Epithelial cell of proximal tubule (primary cell): ENCODE results near the gene TMLHE. TPM values are rescaled to one million over a fixed set of nuclear protein-coding genes. Genes with fewer than 3 reads are reported as not detected.
"Not testable (repeated sequence)": the region's sequence is repeated elsewhere in the genome, so short reads cannot be mapped to it uniquely, and the experiment has no call there.

ENCODE experiments used
- DNase-seq: peaks from one replicate; pipeline ENCODE4 v3.0.0-alpha.2; 2011; ENCODE audit warnings: low read depth
- H3K4me3 ChIP-seq: 2 replicates; pipeline ENCODE4 v1.5.1; 2011; ENCODE audit warnings: low read depth, mild to moderate bottlenecking, low read length
- CTCF ChIP-seq: conservative IDR thresholded peaks from 2 replicates; pipeline ENCODE4 v1.5.1; 2012; ENCODE audit warnings: low read depth, mild to moderate bottlenecking, low read length
- total RNA-seq: library from RNA; depleted of rRNA; stranded (reverse); fragments of >200 nt; gene quantifications from 2 replicates; pipeline ENCODE4 v1.2.3, GENCODE V29; 2015

Gene TMLHE
- total RNA-seq, 1 donor from 2014 or later, result 8.6 TPM

- TF ChIP-seq CTCF, result no peak
- DNase-seq, result no peak
- H3K4me3 ChIP-seq, result no peak overlapping the region
These were observed 19.8 kb upstream of the TMLHE start for GRCh38 chrX:155632431-155633100.

- H3K4me3 ChIP-seq, DNase-seq: not testable (repeated sequence)
These were observed 7.4 kb upstream of the TMLHE start for GRCh38 chrX:155620110-155620509.

GRCh38 chrX:155615938-155616337 is 3.2 kb upstream of the TMLHE start:
- H3K4me3 ChIP-seq, result no peak overlapping the region
- TF ChIP-seq CTCF, result no peak
- no peak for DNase-seq

- no peak for TF ChIP-seq CTCF
These were observed 1.3 kb upstream of the TMLHE start for GRCh38 chrX:155613927-155614559.

GRCh38 chrX:155611302-155611701 is 1.4 kb downstream of the TMLHE start:
- no peak for DNase-seq
- TF ChIP-seq CTCF, result no peak
- peak overlapping the region; percentile 76 for H3K4me3 ChIP-seq

More at GRCh38 chrX:155613927-155614559, 1.3 kb upstream of the TMLHE start:
- DNase-seq, result no peak
- no peak overlapping the region for H3K4me3 ChIP-seq

- no peak overlapping the region for H3K4me3 ChIP-seq
- no peak for DNase-seq
- no peak for TF ChIP-seq CTCF
These were observed 19.8 kb downstream of the TMLHE start for GRCh38 chrX:155592981-155593380.

- no peak overlapping the region for H3K4me3 ChIP-seq
- TF ChIP-seq CTCF, result no peak
- DNase-seq, result no peak
These were observed 20.4 kb downstream of the TMLHE start for GRCh38 chrX:155592331-155592730.
